Measurements from ENCODE around the gene ARHGEF16. TPM values are rescaled to one million over a fixed set of nuclear protein-coding genes. Genes with fewer than 3 reads are reported as not detected.

ARHGEF16 gene
- total RNA-seq, 1 donor from 2014 or later, result 20.3 TPM

DNA sequence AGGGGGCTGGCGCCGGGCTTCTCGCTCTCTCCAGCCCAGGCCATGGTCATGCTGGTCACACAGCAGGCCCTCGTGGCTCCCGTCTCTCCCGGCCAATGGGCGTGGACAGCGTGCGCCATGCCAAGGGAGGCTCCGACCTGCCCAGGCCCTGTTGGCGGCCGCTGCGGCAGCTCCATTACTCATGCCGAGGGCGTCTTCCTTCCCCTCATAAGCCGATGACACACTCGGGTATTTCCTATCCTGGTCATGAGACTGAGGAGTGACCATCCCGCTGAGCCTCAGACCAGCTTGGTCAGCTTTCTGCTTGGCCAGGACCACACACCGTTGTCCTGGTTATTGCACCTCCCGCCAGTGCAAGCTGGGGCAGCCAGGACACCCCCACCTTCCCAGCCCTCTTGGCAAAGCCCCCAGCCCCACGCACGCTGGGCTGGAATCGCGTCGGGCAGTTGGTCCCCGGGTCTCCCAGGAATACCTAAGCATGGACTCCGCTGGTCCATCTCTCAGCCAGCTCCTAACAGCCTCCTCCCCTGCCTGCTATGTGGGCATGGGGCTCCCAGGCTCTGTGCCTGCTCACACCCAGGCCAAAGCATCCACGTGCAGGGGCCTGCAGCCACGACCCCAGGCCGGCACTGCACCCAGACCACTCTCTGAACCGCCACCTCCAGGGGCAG is 49.8 kb downstream of the ARHGEF16 start:
- H3K4me3 Mint-ChIP-seq, result no peak overlapping the region
- no peak for DNase-seq (ENCODE audit: low spot score in 2 of 2, unreplicated experiment in 2 of 2)
- TF ChIP-seq, protein P1, sequence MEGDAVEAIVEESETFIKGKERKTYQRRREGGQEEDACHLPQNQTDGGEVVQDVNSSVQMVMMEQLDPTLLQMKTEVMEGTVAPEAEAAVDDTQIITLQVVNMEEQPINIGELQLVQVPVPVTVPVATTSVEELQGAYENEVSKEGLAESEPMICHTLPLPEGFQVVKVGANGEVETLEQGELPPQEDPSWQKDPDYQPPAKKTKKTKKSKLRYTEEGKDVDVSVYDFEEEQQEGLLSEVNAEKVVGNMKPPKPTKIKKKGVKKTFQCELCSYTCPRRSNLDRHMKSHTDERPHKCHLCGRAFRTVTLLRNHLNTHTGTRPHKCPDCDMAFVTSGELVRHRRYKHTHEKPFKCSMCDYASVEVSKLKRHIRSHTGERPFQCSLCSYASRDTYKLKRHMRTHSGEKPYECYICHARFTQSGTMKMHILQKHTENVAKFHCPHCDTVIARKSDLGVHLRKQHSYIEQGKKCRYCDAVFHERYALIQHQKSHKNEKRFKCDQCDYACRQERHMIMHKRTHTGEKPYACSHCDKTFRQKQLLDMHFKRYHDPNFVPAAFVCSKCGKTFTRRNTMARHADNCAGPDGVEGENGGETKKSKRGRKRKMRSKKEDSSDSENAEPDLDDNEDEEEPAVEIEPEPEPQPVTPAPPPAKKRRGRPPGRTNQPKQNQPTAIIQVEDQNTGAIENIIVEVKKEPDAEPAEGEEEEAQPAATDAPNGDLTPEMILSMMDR (IDR thresholded peaks at IDR 0.05; ENCODE audit: unreplicated experiment), result no peak
- H3K36me3 Mint-ChIP-seq, result peaks cover 8% of the 10 kb centered on the region
- no peaks in the 10 kb centered on the region for H3K9me3 Mint-ChIP-seq
- no peak overlapping the region for H3K27ac Mint-ChIP-seq
- H3K4me1 Mint-ChIP-seq, result no peaks in the 10 kb centered on the region
- H3K27me3 Mint-ChIP-seq (ENCODE audit: low read depth), result no peaks in the 10 kb centered on the region

DNA sequence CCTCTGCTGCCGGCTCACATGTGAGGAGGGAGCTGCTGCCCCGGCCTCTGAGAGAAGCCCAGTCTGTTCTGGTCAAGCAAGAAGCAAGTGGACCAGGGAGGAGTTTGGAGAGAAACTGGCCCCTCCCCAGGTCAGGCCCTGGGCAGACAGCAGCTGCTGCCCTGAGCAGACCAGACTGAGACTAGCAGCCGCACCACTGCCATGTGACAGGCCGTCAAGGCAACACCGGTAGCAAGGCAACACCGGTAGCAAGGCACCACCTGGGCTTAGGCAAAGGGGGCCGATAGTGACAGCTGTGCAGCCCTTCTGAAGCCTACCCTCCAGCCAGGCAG is 50.3 kb downstream of the ARHGEF16 start:
- TF ChIP-seq, protein P1 (IDR thresholded peaks at IDR 0.05; ENCODE audit: unreplicated experiment), result no peak
- no peak for DNase-seq (ENCODE audit: low spot score in 2 of 2, unreplicated experiment in 2 of 2)
- Mint-ChIP-seq H3K27ac (no peak overlapping the region), H3K36me3 (peaks cover 8% of the 10 kb centered on the region), H3K4me3 (no peak overlapping the region), H3K4me1 (no peaks in the 10 kb centered on the region), H3K27me3 (ENCODE audit: low read depth) (no peaks in the 10 kb centered on the region), H3K9me3 (no peaks in the 10 kb centered on the region)

DNA sequence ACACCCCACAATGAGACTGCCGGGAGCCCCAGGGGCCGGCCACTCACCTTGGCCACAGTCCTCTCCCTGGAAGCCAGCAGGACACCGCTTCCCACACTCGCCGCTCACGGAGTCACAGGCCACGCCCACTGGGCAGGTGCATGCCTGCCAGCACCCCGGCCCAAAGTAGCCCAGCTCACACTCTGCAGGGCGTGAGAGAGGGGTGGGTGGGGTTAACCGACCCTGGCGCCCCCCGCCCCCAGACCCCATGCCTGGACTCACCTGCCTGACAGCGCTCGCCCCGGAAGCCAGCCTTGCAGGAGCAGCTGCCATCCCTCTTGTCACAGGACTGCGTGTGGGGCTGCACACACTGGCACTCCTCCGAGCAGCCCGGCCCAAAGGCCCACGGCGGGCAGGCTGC is 50.7 kb downstream of the ARHGEF16 start:
- Mint-ChIP-seq H3K4me3 (no peak overlapping the region), H3K4me1 (no peaks in the 10 kb centered on the region), H3K9me3 (no peaks in the 10 kb centered on the region), H3K36me3 (peaks cover 8% of the 10 kb centered on the region), H3K27me3 (ENCODE audit: low read depth) (no peaks in the 10 kb centered on the region), H3K27ac (no peak overlapping the region)
- no peak for DNase-seq (ENCODE audit: low spot score in 2 of 2, unreplicated experiment in 2 of 2)
- TF ChIP-seq, protein P1 (IDR thresholded peaks at IDR 0.05; ENCODE audit: unreplicated experiment), result no peak

DNA sequence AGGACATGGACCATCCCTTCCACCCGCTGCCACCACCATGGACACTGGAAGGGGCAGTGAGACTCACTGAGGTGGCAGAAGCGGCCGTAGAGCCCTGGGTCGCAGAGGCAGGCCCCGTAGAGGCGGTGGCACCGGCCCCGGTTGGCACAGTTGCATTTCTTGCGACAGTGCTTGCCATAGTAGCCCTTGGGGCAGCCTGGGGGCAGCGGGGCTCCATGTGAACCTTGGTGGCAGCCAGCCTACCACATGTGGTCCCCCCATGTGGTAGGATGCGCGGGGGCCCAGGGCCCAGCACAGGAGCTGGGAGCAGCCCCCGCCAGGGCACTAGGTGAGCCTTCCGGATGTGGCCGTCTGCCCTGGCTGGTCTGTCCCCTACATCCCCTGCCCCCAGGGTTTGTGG is 51.6 kb downstream of the ARHGEF16 start:
- H3K4me1 Mint-ChIP-seq, result no peaks in the 10 kb centered on the region
- H3K27me3 Mint-ChIP-seq (ENCODE audit: low read depth), result no peaks in the 10 kb centered on the region
- H3K9me3 Mint-ChIP-seq, result no peaks in the 10 kb centered on the region
- no peak overlapping the region for H3K4me3 Mint-ChIP-seq
- no peak for DNase-seq (ENCODE audit: low spot score in 2 of 2, unreplicated experiment in 2 of 2)
- peaks cover 10% of the 10 kb centered on the region for H3K36me3 Mint-ChIP-seq
- H3K27ac Mint-ChIP-seq, result no peak overlapping the region
- TF ChIP-seq, protein P1 (IDR thresholded peaks at IDR 0.05; ENCODE audit: unreplicated experiment), result no peak

DNA sequence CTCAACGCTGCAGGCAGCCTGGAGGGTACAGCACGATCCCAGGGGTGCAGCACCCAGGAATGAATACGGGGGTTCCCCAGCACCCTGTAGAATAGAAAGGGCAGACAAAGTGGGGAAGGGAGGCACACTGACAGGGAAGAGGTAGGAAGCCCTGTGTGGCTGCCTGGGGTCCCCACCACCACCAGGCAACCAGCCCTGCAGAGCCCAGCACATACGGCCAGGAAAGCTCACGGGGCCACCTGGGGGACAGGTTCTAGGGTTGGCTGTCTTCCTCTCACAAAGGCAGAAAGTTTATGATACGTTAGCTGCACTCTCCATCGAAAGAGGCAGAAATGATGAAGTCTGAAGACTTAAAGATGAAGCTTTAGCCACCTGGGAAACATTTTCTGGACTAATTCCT is 52.5 kb downstream of the ARHGEF16 start:
- no peaks in the 10 kb centered on the region for H3K4me1 Mint-ChIP-seq
- H3K27ac Mint-ChIP-seq, result no peak overlapping the region
- no peak for DNase-seq (ENCODE audit: low spot score in 2 of 2, unreplicated experiment in 2 of 2)
- H3K36me3 Mint-ChIP-seq, result peaks cover 11% of the 10 kb centered on the region
- TF ChIP-seq, protein P1 (IDR thresholded peaks at IDR 0.05; ENCODE audit: unreplicated experiment), result no peak
- H3K9me3 Mint-ChIP-seq, result no peaks in the 10 kb centered on the region
- H3K27me3 Mint-ChIP-seq (ENCODE audit: low read depth), result no peaks in the 10 kb centered on the region
- H3K4me3 Mint-ChIP-seq, result no peak overlapping the region
